ENCODE measurements around the gene CT45A5.
"Not testable (repeated sequence)": the region's sequence is repeated elsewhere in the genome, so short reads cannot be mapped to it uniquely, and the experiment has no call there.

CT45A5 gene, protein sequence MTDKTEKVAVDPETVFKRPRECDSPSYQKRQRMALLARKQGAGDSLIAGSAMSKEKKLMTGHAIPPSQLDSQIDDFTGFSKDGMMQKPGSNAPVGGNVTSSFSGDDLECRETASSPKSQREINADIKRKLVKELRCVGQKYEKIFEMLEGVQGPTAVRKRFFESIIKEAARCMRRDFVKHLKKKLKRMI

DNA sequence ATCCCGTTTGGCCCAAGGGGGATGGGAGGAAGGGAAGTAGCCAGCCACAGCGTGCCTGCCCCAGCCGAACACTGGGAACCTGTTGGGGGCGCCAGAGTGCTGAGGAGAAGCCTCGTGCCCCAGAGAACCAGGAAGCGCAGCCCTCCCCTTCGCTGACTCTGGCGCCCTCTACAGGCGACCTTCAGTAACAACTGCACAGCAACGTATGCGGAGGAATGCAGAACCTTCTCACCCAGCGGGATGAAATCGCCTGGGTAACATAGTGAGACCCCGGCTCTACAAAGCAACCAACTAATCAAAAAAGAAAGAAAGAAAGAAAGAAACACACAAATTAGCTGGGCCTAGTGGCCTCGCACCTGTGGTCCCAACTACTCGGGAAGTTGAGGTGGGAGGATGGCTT is at the start of gene CT45A5:
Gene CT45A5, minus strand, starts transcription at position 101 of the 400 bp plus-strand sequence. CDS start 3,774 bp downstream, outside the sequence.
- DNase-seq: not testable (repeated sequence)

DNA sequence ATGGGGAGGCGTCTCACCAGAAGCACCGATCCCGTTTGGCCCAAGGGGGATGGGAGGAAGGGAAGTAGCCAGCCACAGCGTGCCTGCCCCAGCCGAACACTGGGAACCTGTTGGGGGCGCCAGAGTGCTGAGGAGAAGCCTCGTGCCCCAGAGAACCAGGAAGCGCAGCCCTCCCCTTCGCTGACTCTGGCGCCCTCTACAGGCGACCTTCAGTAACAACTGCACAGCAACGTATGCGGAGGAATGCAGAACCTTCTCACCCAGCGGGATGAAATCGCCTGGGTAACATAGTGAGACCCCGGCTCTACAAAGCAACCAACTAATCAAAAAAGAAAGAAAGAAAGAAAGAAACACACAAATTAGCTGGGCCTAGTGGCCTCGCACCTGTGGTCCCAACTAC is 34.6 kb upstream of the CT45A5 start, which contains the start of gene CT45A2:
Gene CT45A2, minus strand, starts transcription at position 101 of the 400 bp plus-strand sequence. CDS start 3,747 bp downstream, outside the sequence.
- DNase-seq: not testable (repeated sequence)

DNA sequence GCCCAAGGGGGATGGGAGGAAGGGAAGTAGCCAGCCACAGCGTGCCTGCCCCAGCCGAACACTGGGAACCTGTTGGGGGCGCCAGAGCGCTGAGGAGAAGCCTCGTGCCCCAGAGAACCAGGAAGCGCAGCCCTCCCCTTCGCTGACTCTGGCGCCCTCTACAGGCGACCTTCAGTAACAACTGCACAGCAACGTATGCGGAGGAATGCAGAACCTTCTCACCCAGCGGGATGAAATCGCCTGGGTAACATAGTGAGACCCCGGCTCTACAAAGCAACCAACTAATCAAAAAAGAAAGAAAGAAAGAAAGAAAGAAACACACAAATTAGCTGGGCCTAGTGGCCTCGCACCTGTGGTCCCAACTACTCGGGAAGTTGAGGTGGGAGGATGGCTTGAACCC is 17.4 kb upstream of the CT45A5 start, which contains the start of gene CT45A6:
Gene CT45A6, minus strand, starts transcription at position 101 of the 400 bp plus-strand sequence. CDS start 3,794 bp downstream, outside the sequence.
- not testable (repeated sequence) for DNase-seq

DNA sequence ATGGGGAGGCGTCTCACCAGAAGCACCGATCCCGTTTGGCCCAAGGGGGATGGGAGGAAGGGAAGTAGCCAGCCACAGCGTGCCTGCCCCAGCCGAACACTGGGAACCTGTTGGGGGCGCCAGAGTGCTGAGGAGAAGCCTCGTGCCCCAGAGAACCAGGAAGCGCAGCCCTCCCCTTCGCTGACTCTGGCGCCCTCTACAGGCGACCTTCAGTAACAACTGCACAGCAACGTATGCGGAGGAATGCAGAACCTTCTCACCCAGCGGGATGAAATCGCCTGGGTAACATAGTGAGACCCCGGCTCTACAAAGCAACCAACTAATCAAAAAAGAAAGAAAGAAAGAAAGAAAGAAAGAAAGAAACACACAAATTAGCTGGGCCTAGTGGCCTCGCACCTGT is 17.2 kb downstream of the CT45A5 start, which contains the start of gene CT45A3:
Gene CT45A3, minus strand, starts transcription at position 101 of the 400 bp plus-strand sequence. CDS start 3,747 bp downstream, outside the sequence.
- not testable (repeated sequence) for DNase-seq

DNA sequence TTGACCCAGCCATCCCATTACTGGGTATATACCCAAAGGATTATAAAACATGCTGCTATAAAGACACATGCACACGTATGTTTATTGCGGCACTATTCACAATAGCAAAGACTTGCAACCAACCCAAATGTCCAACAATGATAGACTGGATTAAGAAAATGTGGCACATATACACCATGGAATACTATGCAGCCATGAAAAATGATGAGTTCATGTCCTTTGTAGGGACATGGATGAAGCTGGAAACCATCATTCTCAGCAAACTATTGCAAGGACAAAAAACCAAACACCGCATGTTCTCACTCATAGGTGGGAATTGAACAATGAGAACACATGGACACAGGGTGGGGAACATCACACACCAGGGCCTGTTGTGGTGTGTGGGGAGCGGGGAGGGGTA is 40.6 kb downstream of the CT45A5 start:
- not testable (repeated sequence) for DNase-seq

DNA sequence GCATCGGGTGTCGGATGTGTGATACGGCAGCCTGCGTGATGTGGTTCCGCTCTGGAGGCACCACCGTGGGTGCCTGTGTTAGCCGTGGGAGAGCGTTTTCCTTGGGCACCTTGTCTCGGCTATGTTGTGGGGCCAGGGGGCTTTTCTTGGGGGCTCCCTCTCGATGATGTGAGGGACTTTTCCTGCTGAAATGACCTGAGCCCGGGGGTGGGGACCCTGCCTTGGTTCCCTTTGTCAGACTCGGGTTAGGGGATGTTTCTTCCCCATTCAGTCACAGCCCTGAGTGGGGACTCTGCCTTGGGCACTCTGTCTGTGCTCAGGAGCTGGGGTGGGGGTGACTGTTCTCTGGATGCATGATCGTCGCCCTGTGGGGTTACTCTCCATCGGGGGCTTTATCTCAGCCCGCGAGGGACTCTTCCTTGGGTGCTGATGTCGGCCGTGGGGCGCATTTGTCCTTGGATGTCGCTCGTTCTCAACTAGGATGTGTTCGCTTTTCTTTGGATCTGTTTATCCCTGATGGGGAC is 44.0 kb downstream of the CT45A5 start:
- no peak for DNase-seq

DNA sequence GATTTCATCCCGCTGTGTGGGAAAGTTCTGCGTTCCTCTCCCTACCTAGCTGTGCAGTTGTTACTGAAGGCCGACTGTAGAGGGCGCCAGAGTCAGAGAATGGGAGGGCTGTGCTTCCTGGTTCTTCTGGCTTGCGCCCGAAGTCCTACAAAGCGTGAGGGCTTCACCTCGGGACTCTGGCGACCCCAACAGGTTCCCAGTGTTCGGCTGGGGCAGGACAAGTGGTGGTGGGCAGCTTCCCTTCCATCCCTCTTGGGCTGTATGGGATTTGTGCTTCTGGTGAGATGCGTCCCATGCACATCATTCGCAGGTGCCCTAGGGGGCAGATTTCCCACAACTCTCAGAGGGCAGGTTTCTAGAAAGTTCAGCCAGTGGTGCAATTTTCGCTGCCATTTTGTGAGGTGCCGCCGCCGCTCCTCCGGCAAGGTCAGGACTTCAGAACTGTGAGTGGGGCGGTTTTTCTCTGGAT is 44.6 kb downstream of the CT45A5 start:
- DNase-seq: no peak

DNA sequence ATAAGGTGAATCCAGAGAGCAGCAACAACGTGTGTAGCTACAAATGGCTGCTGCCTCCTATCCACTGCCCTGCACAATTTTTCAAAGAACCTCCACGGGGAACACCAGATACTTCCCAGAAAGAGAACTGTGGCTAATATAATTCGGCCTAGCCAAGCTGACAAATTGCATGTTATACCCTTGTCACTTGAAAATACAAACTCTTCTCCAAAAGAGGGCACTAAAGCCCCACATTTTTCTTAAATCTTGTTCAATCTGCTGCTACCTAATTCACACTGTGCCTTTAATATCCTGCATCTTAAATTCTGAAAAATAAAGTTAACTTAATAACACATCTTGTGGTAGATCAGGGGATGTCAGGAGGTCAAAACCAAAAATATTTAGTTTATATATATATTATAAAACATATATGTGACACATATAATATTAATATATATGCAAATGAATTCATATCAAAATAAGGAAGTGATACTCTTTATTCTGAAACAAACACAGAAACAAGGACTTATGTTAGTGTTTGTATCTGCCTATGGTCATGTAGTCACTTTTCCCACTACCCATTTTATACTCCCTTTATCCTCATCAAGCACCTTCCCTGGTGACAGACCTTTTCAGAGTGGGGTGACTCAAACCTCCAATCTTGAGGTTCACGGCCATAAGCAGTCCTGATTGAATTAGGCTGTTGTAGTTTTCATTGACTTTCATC is 47.8 kb downstream of the CT45A5 start:
- no peak for DNase-seq

DNA sequence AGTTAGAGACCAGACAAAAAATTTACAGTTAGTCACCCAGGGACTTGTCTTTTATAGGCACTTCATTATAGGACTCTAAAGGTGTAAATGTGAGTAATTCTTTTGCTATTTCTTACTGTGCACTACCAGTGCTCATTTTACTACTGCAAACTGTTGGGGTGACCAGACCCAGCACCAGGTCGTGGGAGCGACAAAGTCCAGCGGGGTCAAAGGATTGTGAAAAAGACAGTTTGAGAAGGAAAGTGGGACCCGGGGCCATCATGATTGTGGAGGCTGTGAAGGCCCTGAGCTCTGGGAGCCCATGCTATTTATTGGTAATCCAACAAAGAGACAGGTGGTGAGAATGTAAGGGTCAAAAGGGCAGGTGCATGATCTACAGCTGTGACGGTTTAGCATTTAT is 50.6 kb downstream of the CT45A5 start:
- DNase-seq: not testable (repeated sequence)
